ENCODE data around the gene INO80. TPM values are rescaled to one million over a fixed set of nuclear protein-coding genes. Genes with fewer than 3 reads are reported as not detected.

The INO80 gene
- total RNA-seq, 4 donors from 2014 or later: 20.9 to 28.4 (median 25.1) TPM

DNA sequence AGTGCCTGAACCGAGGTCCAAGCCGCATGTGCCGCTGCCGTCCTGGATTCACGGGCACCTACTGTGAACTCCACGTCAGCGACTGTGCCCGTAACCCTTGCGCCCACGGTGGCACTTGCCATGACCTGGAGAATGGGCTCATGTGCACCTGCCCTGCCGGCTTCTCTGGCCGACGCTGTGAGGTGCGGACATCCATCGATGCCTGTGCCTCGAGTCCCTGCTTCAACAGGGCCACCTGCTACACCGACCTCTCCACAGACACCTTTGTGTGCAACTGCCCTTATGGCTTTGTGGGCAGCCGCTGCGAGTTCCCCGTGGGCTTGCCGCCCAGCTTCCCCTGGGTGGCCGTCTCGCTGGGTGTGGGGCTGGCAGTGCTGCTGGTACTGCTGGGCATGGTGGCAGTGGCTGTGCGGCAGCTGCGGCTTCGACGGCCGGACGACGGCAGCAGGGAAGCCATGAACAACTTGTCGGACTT lies 179.8 kb downstream of the INO80 start:
- TF ChIP-seq, protein P1, sequence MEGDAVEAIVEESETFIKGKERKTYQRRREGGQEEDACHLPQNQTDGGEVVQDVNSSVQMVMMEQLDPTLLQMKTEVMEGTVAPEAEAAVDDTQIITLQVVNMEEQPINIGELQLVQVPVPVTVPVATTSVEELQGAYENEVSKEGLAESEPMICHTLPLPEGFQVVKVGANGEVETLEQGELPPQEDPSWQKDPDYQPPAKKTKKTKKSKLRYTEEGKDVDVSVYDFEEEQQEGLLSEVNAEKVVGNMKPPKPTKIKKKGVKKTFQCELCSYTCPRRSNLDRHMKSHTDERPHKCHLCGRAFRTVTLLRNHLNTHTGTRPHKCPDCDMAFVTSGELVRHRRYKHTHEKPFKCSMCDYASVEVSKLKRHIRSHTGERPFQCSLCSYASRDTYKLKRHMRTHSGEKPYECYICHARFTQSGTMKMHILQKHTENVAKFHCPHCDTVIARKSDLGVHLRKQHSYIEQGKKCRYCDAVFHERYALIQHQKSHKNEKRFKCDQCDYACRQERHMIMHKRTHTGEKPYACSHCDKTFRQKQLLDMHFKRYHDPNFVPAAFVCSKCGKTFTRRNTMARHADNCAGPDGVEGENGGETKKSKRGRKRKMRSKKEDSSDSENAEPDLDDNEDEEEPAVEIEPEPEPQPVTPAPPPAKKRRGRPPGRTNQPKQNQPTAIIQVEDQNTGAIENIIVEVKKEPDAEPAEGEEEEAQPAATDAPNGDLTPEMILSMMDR (IDR thresholded peaks at IDR 0.05; ENCODE audit: low read depth): no peak

DNA sequence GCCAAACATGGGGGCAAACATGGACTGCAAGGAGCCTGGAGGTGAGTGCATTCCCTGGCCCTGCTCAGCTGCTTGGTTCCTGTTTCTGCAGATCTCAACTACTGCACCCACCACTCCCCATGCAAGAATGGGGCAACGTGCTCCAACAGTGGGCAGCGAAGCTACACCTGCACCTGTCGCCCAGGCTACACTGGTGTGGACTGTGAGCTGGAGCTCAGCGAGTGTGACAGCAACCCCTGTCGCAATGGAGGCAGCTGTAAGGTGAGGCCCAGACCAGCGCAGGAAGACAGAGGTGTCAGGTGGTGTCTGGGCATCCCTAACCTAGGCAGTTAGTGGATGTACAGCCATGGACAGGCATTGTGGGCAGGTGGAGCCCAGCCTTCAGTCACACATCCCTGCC lies 181.6 kb downstream of the INO80 start:
- TF ChIP-seq, protein P1 (IDR thresholded peaks at IDR 0.05; ENCODE audit: low read depth): no peak

DNA sequence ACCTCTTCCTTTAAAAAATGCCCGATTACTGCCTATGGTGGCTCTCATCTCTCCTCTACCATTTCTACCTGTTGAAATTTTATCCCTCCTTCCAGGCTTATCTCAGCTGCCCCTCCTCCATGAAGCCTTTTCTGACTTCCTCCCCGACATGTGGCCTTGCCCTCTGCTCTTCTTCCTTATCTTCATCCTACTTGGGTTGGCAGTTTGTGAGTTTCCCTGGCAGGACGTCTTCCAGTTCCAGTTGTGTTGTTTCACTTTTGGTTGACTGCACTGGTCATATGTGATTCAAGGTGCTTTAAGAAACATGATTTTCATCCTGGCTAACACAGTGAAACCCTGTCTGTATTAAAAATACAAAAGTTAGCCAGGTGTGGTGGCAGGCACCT lies 182.6 kb downstream of the INO80 start:
- TF ChIP-seq, protein P1 (IDR thresholded peaks at IDR 0.05; ENCODE audit: low read depth): no peak

DNA sequence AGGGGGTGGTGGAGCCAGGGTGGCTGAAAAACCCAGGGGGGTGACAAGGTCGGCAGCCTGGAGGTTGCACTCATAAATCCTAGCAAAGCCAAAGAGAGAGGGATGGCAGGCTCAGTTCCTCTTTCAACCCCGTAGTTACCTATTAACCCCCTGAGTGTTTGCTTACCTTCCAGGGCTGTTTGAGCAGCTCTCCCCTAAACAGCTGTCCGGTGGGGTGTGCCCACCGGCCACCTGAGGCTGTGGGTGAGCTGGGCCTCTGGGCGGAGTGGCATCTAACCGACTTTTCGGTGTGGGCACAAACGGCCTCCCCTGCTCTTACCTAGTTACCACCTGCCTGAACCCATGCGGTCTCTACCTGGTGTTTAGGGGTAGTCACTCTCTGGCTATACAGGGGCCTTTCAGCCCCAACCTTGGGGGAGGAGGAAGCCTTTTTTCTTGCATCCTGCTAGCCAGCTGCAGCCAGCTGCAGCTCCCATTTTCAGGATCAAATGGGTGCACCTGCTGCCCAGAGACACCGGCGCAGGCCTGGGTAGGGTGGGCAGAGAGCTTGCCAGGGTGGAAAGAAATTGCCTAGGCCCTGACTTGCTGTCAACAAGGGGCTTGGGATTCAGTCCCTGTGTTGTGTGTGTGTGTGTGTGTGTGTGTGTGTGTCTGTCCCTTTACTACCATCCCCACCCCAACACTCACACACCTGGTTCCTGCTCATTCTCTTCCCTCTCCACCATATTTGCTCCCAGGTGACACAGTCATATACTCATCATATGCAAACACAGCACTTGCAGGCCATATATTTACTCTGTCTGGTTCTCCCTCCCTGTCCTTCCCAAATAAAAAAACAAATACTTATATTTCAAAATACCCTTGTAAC lies 183.2 kb downstream of the INO80 start:
- TF ChIP-seq, protein P1 (IDR thresholded peaks at IDR 0.05; ENCODE audit: low read depth): no peak

DNA sequence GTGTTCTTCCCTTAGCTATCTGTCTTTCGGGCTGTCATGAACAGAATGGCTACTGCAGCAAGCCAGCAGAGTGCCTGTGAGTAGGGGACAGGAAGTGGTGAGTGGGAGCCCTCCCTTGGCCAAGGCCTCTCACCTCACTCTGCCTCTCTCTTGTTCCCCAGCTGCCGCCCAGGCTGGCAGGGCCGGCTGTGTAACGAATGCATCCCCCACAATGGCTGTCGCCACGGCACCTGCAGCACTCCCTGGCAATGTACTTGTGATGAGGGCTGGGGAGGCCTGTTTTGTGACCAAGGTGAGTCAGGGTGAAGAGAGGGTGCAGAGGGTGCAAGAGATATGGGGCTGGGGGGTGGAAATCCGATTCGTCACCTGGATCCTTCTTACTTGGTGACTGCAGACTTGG lies 183.9 kb downstream of the INO80 start:
- TF ChIP-seq, protein P1 (IDR thresholded peaks at IDR 0.05; ENCODE audit: low read depth): no peak

DNA sequence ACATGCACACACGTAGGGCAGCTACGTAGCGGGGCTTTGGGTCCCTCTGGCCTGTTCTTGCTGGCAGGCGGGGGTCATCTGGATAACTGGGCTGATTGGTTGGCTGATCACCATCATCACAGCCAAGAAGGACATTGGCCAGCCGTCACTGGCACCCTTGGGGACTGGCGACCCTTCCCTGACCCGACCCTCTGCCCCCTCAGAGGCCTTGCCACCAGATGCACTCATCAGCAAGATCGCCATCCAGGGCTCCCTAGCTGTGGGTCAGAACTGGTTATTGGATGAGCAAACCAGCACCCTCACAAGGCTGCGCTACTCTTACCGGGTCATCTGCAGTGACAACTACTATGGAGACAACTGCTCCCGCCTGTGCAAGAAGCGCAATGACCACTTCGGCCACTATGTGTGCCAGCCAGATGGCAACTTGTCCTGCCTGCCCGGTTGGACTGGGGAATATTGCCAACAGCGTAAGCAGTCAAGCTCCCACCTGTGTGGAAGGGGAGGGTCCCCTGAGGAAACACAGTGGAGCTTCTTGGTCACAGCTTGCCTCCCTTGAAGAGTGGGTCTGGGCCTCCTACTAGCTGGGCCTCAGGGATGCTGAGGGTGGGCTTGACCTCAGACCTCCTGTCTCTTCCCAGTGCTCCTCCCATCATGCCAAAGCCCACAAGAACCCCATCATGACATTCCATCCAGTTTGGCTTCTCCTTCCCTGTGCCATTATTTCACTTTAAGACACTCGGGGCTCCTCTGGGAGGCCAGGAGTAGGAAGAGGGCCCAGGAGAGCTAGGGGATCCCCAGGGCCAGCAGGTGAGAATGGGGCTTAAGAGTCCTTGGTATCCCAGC lies 184.6 kb downstream of the INO80 start:
- TF ChIP-seq, protein P1 (IDR thresholded peaks at IDR 0.05; ENCODE audit: low read depth): no peak

All from subcutaneous adipose tissue (tissue), 4 donors.